Ishikawa (cell line): Measurements from ENCODE around the gene GMDS.

Experiments used
- CEBPB ChIP-seq: IDR thresholded peaks from 2 replicates; pipeline ENCODE4 v1.6.1; 2012
- CREB1 ChIP-seq: IDR thresholded peaks from 2 replicates; pipeline ENCODE4 v1.6.1; 2012; ENCODE audit warnings: low read depth
- EGR1 ChIP-seq: IDR thresholded peaks from 2 replicates; pipeline ENCODE4 v1.6.1; 2012
- EP300 ChIP-seq: IDR thresholded peaks from 2 replicates; pipeline ENCODE4 v1.6.1; 2012; ENCODE audit warnings: borderline replicate concordance
- FOXM1 ChIP-seq: IDR thresholded peaks from 2 replicates; pipeline ENCODE4 v1.6.1; 2012; ENCODE audit warnings: low read depth, borderline replicate concordance
- MAX ChIP-seq: IDR thresholded peaks from 2 replicates; pipeline ENCODE4 v1.6.1; 2012
- NFIC ChIP-seq: IDR thresholded peaks from 2 replicates; pipeline ENCODE4 v1.6.1; 2012
- RAD21 ChIP-seq: IDR thresholded peaks from 2 replicates; pipeline ENCODE4 v1.6.1; 2012; ENCODE audit warnings: low read depth
- REST ChIP-seq: IDR thresholded peaks from 2 replicates; pipeline ENCODE4 v1.6.1; 2012; ENCODE audit warnings: low read depth, mild to moderate bottlenecking
- TAF1 ChIP-seq: IDR thresholded peaks from 2 replicates; pipeline ENCODE4 v1.6.1; 2012; ENCODE audit warnings: low read depth, mild to moderate bottlenecking
- TCF12 ChIP-seq: IDR thresholded peaks from 2 replicates; pipeline ENCODE4 v1.6.1; 2012; ENCODE audit warnings: low read depth
- TEAD4 ChIP-seq: IDR thresholded peaks from 2 replicates; pipeline ENCODE4 v1.6.1; 2012
- USF1 ChIP-seq: IDR thresholded peaks from 2 replicates; pipeline ENCODE4 v1.6.1; 2012
- YY1 ChIP-seq: IDR thresholded peaks from 2 replicates; pipeline ENCODE4 v1.6.1; 2012; ENCODE audit warnings: low read depth
- ZBTB7A ChIP-seq: IDR thresholded peaks from 2 replicates; pipeline ENCODE4 v1.6.1; 2012; ENCODE audit warnings: low read depth

Gene GMDS

GRCh38 chr6:2073476-2073875 is 171.9 kb downstream of the GMDS start:
- TF ChIP-seq TEAD4: no peak
- TF ChIP-seq TAF1: no peak
- TF ChIP-seq CREB1: no peak
- no peak for TF ChIP-seq MAX
- TF ChIP-seq EP300: no peak
- no peak for TF ChIP-seq CEBPB
- no peak for TF ChIP-seq RAD21
- no peak for TF ChIP-seq EGR1
- no peak for TF ChIP-seq USF1
- no peak for TF ChIP-seq TCF12
- no peak for TF ChIP-seq FOXM1
- TF ChIP-seq REST: no peak
- TF ChIP-seq ZBTB7A: no peak

GRCh38 chr6:2072453-2072852 is 173.0 kb downstream of the GMDS start:
- TF ChIP-seq USF1 (no peak), TEAD4 (no peak), MAX (no peak), FOXM1 (no peak), CREB1 (no peak), EGR1 (no peak), REST (no peak), TAF1 (no peak), CEBPB (no peak), ZBTB7A (no peak), YY1 (no peak), NFIC (no peak), RAD21 (no peak), TCF12 (no peak), EP300 (no peak)

GRCh38 chr6:2063547-2063946 is 181.9 kb downstream of the GMDS start:
- TF ChIP-seq YY1 (no peak), TEAD4 (no peak), NFIC (no peak), MAX (no peak), CREB1 (no peak), ZBTB7A (no peak), FOXM1 (no peak)

GRCh38 chr6:2061880-2062279 is 183.5 kb downstream of the GMDS start:
- no peak for TF ChIP-seq CREB1
- no peak for TF ChIP-seq REST
- TF ChIP-seq MAX: no peak
- TF ChIP-seq RAD21: no peak
- TF ChIP-seq ZBTB7A: no peak
- no peak for TF ChIP-seq YY1
- TF ChIP-seq EGR1: no peak
- no peak for TF ChIP-seq CEBPB
- TF ChIP-seq TCF12: no peak
- TF ChIP-seq TEAD4: no peak
- no peak for TF ChIP-seq FOXM1
- TF ChIP-seq EP300: no peak
- TF ChIP-seq NFIC: no peak
- no peak for TF ChIP-seq TAF1
- no peak for TF ChIP-seq USF1
